Measurements from ENCODE around the gene CNN3.

DNA sequence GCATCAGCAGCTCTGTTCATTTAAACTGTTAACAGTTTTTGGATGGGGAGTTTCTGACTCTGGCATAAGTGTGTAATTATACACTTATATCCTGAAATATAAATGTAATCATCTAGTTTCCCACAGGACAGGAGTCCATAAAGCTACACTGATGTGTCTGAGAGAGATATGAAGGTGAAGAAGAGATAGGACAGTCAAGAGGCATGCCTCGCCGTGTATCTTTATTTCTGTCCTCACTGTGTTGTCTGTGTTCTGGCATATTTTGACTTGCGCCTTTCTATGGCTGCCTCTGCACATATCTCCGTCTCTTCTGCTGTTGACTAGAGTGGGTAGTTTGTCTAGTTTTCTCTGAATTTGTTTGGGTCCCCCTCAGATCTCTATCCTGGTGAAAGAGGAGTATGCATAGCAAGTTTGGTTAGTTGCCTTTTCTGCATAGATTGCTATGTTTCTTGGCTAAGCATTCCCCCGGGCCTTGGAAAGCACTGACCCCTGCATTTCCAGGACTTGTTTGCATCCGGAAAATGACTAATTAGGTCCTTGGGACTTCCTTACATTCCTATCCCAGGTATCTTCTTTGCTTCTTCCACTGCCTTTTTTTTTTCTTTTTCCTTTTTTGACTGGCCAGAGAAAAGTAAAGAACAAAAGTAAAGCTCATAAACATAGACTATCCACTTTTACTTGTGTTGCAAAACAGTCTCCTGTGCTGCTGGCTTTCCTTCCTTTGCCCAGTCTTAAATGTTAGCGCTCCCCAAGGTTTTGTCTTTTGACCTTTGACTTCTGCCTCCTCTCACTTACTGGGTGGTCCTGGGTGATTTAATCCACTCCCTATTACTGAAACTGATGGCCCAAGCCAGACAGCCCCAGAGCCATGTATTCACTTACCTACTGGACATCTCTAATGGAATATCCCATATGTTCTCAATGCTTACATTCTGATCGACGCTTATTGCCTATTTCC, 27.6 kb upstream of the CNN3 start:
- TF ChIP-seq, protein P1, sequence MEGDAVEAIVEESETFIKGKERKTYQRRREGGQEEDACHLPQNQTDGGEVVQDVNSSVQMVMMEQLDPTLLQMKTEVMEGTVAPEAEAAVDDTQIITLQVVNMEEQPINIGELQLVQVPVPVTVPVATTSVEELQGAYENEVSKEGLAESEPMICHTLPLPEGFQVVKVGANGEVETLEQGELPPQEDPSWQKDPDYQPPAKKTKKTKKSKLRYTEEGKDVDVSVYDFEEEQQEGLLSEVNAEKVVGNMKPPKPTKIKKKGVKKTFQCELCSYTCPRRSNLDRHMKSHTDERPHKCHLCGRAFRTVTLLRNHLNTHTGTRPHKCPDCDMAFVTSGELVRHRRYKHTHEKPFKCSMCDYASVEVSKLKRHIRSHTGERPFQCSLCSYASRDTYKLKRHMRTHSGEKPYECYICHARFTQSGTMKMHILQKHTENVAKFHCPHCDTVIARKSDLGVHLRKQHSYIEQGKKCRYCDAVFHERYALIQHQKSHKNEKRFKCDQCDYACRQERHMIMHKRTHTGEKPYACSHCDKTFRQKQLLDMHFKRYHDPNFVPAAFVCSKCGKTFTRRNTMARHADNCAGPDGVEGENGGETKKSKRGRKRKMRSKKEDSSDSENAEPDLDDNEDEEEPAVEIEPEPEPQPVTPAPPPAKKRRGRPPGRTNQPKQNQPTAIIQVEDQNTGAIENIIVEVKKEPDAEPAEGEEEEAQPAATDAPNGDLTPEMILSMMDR (IDR thresholded peaks at IDR 0.05) = no peak
- TF ChIP-seq POLR2A (IDR thresholded peaks at IDR 0.05) (no peak), POLR2AphosphoS5 (IDR thresholded peaks at IDR 0.05) (no peak)

All from breast epithelium (tissue), 3 donors.